Smooth muscle cell (in vitro differentiated cells): ENCODE results near the gene C13orf42. TPM values are rescaled to one million over a fixed set of nuclear protein-coding genes. Genes with fewer than 3 reads are reported as not detected.

ENCODE experiments used
- DNase-seq: peaks from one replicate; lab custom pipeline; 2025; ENCODE audit not compliant: unreplicated experiment; lab: John Stamatoyannopoulos, UW
- H2AFZ ChIP-seq: fragments of 200-600 bp; sonication (generic); 2 replicates; pipeline ENCODE4 v1.6.0; 2016; ENCODE audit warnings: antibody characterized with exemption, low read depth, mild to moderate bottlenecking
- H3F3A ChIP-seq: fragments of 200-600 bp; sonication (generic); 2 replicates; pipeline ENCODE4 v1.6.0; 2017; ENCODE audit warnings: antibody characterized with exemption, low read depth
- H3K27ac ChIP-seq: fragments of 200-600 bp; sonication (generic); 2 replicates; pipeline ENCODE4 v1.5.1; 2016; ENCODE audit warnings: low read depth, mild to moderate bottlenecking
- H3K27me3 ChIP-seq: fragments of 200-600 bp; sonication (generic); 2 replicates; pipeline ENCODE4 v1.6.1; 2016; ENCODE audit warnings: low read depth, mild to moderate bottlenecking
- H3K36me3 ChIP-seq: fragments of 200-600 bp; sonication (generic); 2 replicates; pipeline ENCODE4 v1.5.1; 2016; ENCODE audit warnings: low read depth
- H3K4me1 ChIP-seq: fragments of 200-600 bp; sonication (generic); 2 replicates; pipeline ENCODE4 v1.5.1; 2016; ENCODE audit warnings: low read depth
- H3K4me2 ChIP-seq: fragments of 200-600 bp; sonication (generic); 2 replicates; pipeline ENCODE4 v1.6.0; 2016; ENCODE audit warnings: mild to moderate bottlenecking
- H3K4me3 ChIP-seq: fragments of 200-600 bp; sonication (generic); 2 replicates; pipeline ENCODE4 v1.5.1; 2016; ENCODE audit warnings: mild to moderate bottlenecking
- H3K79me2 ChIP-seq: fragments of 200-600 bp; sonication (generic); 2 replicates; pipeline ENCODE4 v1.6.0; 2016; ENCODE audit warnings: low read depth, mild to moderate bottlenecking
- H3K9ac ChIP-seq: fragments of 200-600 bp; sonication (generic); 2 replicates; pipeline ENCODE4 v1.6.0; 2016; ENCODE audit warnings: low read depth
- H3K9me3 ChIP-seq: fragments of 200-600 bp; sonication (generic); replicated peaks from 2 replicates; pipeline ENCODE4 v1.5.1; 2016; ENCODE audit warnings: low read depth
- H4K20me1 ChIP-seq: fragments of 200-600 bp; sonication (generic); 2 replicates; pipeline ENCODE4 v1.6.0; 2016; ENCODE audit warnings: low read depth
- CTCF ChIP-seq: fragments of 200-600 bp; sonication (generic); IDR thresholded peaks from 2 replicates; pipeline ENCODE4 v1.5.1; 2017; ENCODE audit warnings: borderline replicate concordance, mild to moderate bottlenecking, antibody characterized with exemption; ENCODE audit not compliant: insufficient read depth, poor library complexity, severe bottlenecking
- WGBS: methylation state at CpG from one replicate; pipeline ENCODE4 v1.1.7; 2016; ENCODE audit warnings: low lambda C conversion rate; 5-methylcytosine and 5-hydroxymethylcytosine counted together
- polyA plus RNA-seq: library from polyadenylated mRNA; unstranded; fragments of >200 nt; fragmentation: Nextera tagmentation; extraction: Ambion mirVana; gene quantifications from 2 replicates; pipeline ENCODE4 v1.2.1, GENCODE V29; 2016
- total RNA-seq: library from RNA; depleted of rRNA; stranded (reverse); fragments of >200 nt; gene quantifications from 2 replicates; pipeline ENCODE4 v1.2.3, GENCODE V29; 2014

The C13orf42 gene
- total and polyA plus RNA-seq, 2 experiments from 2014 or later: not detected

GRCh38 chr13:51048166-51048461, 63.0 kb downstream of the C13orf42 start:
- no peaks in the 10 kb centered on the region for H3K36me3 ChIP-seq
- no peaks in the 10 kb centered on the region for H3K4me1 ChIP-seq
- no peak for DNase-seq
- no peaks in the 10 kb centered on the region for H3K79me2 ChIP-seq
- WGBS: 94% methylated on average over 2 of the region's 2 CpGs
- no peaks in the 10 kb centered on the region for H4K20me1 ChIP-seq
- H2AFZ ChIP-seq: no peak overlapping the region
- no peaks in the 10 kb centered on the region for H3K9me3 ChIP-seq
- no peak for TF ChIP-seq CTCF
- peaks cover 19% of the 10 kb centered on the region for H3K27me3 ChIP-seq
- H3K4me2 ChIP-seq: no peak overlapping the region
- H3K4me3 ChIP-seq: no peak overlapping the region
- no peak overlapping the region for H3K9ac ChIP-seq
- no peaks in the 10 kb centered on the region for H3F3A ChIP-seq
- H3K27ac ChIP-seq: no peak overlapping the region

GRCh38 chr13:51047434-51048165, 63.5 kb downstream of the C13orf42 start:
- Histone ChIP-seq H3K36me3 (no peaks in the 10 kb centered on the region), H3K27me3 (peaks cover 17% of the 10 kb centered on the region), H3F3A (no peaks in the 10 kb centered on the region), H3K4me1 (no peaks in the 10 kb centered on the region), H3K4me2 (no peak overlapping the region), H3K4me3 (no peak overlapping the region), H4K20me1 (no peaks in the 10 kb centered on the region), H3K27ac (no peak overlapping the region), H3K9ac (no peak overlapping the region), H3K79me2 (no peaks in the 10 kb centered on the region), H3K9me3 (no peaks in the 10 kb centered on the region), H2AFZ (no peak overlapping the region)
- no peak for TF ChIP-seq CTCF
- WGBS: 90% methylated on average over 6 of the region's 6 CpGs
- DNase-seq: no peak

- H4K20me1 ChIP-seq: no peaks in the 10 kb centered on the region
- no peak for DNase-seq
- no peaks in the 10 kb centered on the region for H3F3A ChIP-seq
- no peak overlapping the region for H3K27ac ChIP-seq
- no peak overlapping the region for H3K9ac ChIP-seq
- no peaks in the 10 kb centered on the region for H3K79me2 ChIP-seq
- H3K9me3 ChIP-seq: no peaks in the 10 kb centered on the region
- H3K36me3 ChIP-seq: no peaks in the 10 kb centered on the region
- no peak overlapping the region for H3K4me3 ChIP-seq
- H3K27me3 ChIP-seq: peaks cover 5% of the 10 kb centered on the region
- WGBS: 90% methylated on average over 5 of the region's 5 CpGs
- H3K4me1 ChIP-seq: no peaks in the 10 kb centered on the region
- no peak for TF ChIP-seq CTCF
- H3K4me2 ChIP-seq: no peak overlapping the region
- no peak overlapping the region for H2AFZ ChIP-seq
These were observed 65.6 kb downstream of the C13orf42 start for GRCh38 chr13:51045451-51045850.

- no peak for TF ChIP-seq CTCF
- Histone ChIP-seq H3K4me1 (no peaks in the 10 kb centered on the region), H3K4me3 (no peak overlapping the region), H4K20me1 (no peaks in the 10 kb centered on the region), H3K9me3 (no peaks in the 10 kb centered on the region), H3K27ac (no peak overlapping the region), H3K4me2 (no peak overlapping the region), H3K36me3 (no peaks in the 10 kb centered on the region), H3F3A (no peaks in the 10 kb centered on the region), H3K9ac (no peak overlapping the region), H3K27me3 (no peaks in the 10 kb centered on the region), H2AFZ (no peak overlapping the region), H3K79me2 (no peaks in the 10 kb centered on the region)
- DNase-seq: no peak
- 88% methylated on average over 13 of the region's 13 CpGs for WGBS
These were observed 66.9 kb downstream of the C13orf42 start for GRCh38 chr13:51044023-51044665.
